Measurements from ENCODE around the gene CBX5.
A peak's percentile ranks its signal among the peaks of the same experiment; 100 is the strongest.
"Not testable (repeated sequence)": the region's sequence is repeated elsewhere in the genome, so short reads cannot be mapped to it uniquely, and the experiment has no call there.

CBX5 gene

DNA sequence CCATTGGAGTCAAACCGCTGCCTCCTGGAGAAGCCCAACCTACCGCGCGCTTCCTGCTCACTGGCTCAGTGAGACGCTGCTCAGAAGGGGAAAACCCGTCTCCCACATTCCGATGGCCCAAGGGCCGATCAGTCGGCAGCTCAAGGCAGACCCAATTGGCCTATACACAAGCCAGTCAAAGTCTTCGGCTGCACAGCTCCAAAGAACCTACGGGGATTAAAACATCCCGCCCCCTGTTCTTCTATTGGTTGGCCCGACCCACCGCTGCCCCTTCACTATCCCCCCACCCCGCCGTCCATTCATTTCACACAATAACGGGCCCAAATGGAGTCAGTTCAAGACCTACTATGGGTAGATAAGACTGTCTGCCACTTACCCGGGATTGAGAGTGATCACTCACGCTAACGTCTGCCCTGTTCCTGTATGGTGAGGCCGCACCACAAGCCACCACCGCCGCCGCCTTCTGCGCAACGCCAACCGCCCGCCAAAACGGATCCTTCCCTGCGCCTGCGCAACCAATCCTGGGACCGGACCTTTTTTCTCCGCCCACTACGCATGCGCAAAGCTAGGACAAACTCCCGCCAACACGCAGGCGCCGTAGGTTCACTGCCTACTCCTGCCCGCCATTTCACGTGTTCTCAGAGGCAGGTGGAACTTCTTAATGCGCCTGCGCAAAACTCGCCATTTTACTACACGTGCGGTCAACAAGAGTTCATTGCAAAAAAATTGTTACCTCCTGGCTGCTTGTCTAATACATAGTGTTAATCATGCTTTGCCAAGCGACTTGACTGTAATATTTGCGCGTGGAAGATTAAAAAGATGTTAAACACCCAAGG, at the start of gene CBX5:
TSS of gene CBX5 (minus strand) at position 491 of the 836 bp plus-strand sequence. CDS start 22,472 bp downstream, outside the sequence.
- peak; percentile 95 to 99 for DNase-seq

DNA sequence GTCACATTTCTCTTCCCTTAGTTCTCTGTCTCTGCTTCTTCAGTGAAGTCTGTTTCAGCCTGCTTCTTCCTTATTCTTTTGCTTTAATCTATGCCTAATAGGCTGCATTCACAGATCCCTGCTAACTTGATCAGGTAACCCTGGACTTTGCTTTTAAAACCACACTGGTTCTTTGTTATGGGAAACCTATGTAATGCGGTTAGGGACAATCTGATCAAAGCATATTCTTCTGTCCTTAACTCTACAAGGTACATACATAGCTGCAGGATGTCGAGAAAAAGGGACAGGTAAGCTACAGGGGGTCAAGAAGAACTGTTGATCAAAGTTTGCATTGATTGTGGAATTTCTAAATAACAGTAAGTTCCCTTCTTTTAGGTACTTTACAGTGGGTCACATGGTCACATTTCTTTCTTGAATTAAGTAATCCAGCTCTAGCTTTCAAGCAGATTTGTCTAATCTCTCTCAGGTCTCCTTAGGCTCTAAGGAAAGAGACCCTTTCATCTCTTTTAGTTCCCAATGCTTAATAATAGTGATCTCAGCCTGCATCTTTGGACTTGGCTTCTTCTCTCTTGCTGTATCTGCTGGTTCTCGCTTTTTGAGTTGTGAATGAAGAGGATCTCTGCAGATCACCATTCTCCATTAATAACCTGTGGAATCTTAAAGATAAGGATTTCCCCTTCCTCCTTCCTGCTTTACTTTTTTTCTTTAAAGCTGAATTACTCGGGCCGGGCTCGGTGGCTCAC, 48.8 kb upstream of the CBX5 start:
- no peak for DNase-seq

DNA sequence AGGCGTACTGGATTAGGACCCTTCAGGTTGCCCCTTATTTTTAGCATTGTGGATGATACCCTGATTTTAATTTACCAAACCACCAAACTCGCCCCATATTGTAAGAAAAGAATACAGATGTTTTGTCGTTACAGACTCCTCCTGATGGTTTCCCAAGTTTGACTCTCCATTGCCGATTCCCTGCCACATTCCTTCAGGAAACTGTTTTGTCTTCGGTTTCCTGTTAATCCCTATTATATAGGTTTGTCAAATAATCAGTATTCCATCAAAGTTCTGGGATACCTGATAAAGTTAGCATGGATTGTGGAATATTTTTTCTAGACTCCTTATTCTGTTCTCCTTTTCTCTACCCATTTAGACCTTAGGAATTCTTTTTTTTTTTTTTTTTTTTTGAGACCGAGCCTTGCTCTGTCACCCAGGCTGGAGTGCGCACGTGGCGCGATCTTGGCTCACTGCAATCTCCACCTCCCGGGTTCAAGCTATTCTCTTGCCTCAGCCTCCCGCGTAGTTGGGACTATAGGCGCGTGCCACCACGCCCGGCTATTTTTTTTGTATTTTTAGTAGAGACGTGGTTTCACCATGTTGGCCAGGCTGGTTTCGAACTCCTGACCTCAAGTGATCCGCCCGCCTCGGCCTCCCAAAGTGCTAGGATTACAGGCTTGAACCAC, 45.7 kb upstream of the CBX5 start:
- not testable (repeated sequence) for DNase-seq

DNA sequence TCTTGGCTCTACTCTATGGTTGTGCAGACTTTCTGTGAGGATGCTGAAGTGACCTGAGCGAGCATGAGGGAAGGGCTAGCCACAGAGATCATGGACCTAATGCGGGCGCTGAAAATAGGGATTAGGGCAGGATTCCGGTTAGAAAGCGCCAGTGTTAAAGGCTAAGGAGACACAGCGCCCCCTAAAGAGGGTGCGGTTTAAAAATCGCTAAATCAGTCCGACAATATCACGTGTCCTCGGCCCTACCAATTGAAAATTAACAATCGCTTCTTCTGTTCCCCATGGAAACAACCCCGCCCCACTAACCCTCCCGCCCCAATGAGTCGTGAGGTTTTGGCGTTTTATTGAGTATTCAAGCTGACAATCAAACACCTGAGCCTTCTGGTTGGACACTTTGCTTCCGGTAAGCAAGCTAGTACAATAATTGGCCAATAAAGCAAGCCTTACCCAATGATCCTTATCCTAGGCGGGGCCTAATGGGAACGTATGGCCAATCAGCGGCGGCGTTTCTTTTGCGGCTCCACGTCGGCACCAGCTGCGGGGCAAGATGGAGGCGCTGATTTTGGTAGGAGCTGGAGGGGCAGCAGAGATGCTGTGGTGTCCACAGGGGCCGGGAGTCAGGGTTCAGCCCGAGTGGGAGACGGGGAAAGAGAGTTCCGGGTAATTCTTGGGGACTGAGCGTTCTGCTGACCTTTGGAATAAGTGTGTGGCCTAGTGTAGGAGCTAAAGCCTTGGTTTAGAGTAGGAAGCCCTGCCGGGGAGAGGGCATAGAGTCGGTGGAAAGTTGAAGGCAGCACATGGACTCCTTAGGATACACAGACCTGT, 44.9 kb upstream of the CBX5 start, which contains the start of gene COPZ1:
TSS of gene COPZ1 (plus strand) at position 515 of the 825 bp plus-strand sequence. CDS start at position 548, 33 bp downstream.
- DNase-seq, result peak; percentile 94 to 99

- DNase-seq, result no peak
These were observed 41.4 kb upstream of the CBX5 start for GRCh38 chr12:54321363-54321762.

- DNase-seq, result not testable (repeated sequence)
These were observed 32.4 kb upstream of the CBX5 start for GRCh38 chr12:54312309-54312708.

DNA sequence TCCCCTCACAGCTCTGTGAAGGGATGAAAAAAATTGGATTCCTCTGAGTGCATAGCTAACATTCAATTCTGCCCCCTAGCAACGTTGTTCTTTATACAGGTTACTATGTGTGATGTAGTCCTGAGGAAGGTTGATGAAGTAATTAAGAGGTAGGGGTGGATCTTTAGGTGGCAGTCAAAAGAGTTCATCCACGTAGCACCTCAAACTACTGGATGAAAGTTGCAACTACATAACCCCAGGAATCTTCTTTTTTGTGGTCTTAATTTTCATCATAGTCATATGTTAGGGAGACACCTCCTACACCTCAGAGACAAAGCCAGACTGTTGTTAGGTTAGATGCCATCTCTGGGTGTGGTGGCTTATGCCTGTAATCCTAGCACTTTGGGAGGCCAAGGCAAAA, 31.1 kb upstream of the CBX5 start:
- DNase-seq, result no peak

GRCh38 chr12:54306925-54307741, 27.2 kb upstream of the CBX5 start:
- no peak for DNase-seq

DNA sequence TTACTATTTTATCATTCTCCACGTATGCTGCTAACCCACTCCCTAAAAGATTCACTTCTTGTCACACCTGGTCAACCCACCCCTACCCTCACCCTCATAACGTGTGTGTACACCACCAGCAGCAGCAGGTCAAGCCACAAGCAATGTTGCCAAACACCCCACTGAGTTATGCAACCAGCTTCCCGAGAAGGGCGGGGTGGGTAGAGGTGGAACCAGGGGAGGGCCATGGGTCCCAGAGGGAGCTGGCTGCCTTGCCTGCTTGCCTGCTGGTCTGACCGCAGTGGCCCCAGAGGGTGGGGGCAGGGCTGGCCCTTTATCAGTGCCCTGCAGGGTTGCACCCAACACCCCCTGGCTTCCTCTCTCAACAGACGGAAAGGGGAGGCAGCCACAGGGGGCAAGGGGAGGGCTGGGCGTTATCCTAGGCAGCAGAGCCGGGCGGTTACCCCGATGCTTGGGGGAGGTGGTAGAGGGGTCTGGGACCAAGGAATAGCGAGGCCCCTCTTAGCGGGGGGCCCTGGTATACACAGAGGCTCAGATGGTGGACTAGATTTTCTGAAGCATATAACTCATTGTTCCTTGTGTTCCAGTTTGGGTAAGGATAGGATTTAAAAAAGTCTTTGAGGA, 24.4 kb upstream of the CBX5 start:
- no peak for DNase-seq

- no peak for DNase-seq
These were observed 23.7 kb upstream of the CBX5 start for GRCh38 chr12:54303640-54304039.

DNA sequence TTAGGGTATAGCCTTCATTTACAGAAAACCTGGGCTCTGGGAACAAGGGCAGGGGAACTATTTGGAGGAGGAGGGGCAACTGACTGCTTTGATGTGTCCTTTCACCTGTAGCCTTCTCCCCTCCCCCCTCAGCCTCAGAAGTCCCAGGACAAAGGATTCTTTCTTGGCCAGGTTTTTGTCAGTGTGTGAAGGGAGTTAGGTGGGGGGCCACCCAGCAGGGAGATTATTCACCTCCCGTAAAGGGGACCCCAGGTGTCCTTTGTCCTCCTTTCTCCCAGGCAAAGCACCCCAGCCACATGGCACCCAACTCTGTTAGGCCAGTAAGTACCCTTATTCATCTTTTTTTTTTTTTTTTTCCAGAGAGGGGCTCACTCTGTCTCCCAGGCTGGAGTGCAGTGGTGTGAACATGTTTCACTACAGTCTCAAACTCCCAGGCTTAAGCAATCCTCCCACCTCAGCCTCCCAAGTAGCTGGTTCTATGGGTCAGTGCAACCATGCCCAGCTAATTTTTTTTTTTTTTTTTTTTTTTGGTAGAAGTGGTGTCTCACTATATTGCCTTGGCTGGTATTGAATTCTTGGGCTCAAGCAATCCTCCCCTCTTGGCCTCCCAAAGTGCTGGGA, 21.6 kb upstream of the CBX5 start:
- no peak for DNase-seq

DNA sequence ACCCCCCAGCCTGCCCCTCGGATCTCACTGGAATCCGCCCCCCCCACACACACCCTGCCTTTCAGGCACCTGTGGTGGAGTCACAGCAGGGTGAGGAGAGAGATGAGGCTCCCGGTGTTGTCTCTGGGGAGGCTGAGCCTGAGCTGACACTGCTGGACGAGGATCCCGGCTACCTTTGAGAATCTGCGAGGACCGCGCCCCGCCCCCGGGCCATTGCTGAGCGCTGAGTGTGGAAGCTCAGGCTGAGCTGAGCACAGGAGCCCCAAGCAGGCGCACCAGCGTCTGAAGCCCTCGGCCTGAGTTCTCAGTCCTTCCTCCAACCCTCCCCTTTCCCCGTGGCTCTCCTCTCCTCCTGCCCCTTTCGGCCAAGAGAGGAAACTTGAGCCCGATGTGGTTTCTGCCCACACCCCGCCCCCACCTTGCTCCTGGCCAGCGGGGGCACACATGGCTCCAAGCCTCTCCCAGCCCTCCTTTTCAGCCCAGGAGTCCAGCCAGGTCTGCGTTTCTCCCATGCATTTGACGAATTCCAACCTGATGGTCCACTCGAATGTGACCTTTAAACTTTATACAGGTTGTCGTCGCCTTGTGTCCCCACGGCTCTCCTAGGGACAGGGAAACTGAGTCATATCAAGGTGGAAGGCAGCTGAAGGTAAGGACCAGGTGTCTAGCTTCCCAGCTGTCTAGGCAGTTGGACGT, 21.0 kb upstream of the CBX5 start, which contains the start of gene NFE2:
TSS of gene NFE2 (minus strand) at position 284 of the 696 bp plus-strand sequence. CDS start 5,767 bp downstream, outside the sequence.
- DNase-seq, result no peak

DNA sequence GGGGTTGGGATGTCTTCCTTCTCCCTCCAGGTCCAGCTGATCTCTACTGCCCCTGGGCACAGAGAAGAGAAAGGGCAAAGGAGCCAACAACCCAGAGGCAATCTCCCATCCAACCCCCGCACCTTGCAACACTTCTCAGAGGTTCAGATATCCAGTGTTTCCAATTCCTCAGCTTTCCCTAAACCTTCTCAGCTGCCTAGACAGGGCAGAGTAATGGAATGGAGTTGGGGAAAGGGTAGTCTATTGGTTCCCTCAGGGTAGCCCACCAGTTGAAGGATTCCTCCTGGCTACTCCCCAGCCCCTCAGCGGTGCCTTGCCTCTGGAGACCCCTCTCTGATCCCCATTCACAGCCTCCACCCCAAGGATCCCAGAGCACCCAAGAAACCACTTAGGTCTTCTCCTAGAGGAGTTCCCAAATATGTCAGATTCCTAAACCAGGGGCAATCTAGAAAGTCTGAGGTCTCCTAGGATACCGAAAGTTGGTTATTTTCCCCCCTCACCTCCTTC, 20.4 kb upstream of the CBX5 start:
- DNase-seq, result no peak

DNA sequence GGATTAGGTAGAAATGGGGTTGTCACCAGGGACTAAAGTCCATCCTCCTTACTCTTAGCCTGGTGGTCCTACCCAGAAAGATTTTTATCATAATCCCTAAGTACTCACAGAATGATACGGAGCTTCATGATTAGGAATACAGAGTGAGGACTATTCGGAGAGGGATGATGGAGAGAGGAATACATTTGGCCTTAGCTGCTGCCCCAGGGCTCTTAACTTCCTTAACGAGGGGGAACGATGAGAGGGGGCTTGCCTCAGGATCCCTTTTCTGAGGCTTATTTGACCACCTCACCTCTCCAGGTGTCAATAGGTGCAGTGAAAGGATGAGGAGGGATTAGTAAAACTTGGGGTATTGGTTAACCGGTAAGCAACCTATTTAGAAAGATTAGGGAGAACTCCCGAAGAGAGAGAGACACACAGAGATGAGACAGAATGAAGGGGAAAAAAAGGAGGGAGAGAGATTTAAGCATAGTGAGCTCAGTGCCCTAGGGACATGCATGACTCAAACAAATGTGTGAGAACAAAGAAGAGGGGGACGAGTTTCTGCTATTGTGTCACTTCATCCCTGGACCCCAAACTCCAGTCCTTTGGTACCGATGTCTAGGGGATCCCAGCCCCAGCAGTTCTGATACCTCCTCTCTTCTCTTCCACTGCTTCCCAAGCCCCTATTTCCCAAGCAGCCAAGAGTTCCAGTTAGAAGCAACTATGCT, 19.7 kb upstream of the CBX5 start:
- DNase-seq, result no peak

GRCh38 chr12:54298904-54299303, 19.0 kb upstream of the CBX5 start:
- DNase-seq, result no peak

GRCh38 chr12:54296393-54297099, 16.6 kb upstream of the CBX5 start:
- no peak for DNase-seq

DNA sequence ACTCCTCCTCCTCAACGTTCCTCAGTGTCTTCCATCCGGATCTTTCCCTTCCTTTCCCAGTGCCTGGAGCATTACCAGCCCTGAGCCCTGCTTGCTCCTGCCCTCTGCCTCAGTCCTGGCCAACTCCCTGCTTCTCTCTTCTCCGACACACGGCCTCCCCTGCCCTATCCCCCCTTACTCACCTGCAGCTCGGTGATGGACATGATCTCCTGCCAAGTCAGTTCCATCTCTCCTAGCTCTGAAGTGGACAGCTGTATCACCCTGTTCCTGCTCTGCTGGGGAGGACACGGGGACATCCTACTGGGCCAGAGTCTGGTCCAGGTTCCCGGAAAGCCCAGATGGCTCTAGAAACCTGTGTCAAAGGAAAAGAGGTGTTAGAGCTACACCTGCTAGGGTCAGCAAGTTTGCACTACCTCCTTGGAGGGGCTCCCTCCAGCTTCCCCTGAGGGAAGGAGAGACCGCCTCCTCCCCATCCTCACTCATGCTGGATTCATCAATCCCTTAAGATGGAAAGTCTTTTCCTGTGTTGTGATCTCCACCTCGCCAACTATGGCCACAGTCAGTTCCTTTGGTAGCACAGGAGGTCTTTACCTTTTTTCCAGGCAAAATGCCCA, 15.1 kb upstream of the CBX5 start:
- DNase-seq, result no peak

Measured in hippocampal formation (tissue), 2 donors.